Left ventricle myocardium superior (tissue), 1 donor: ENCODE measurements around the gene PSIP1. TPM values are rescaled to one million over a fixed set of nuclear protein-coding genes. Genes with fewer than 3 reads are reported as not detected.
A peak's percentile ranks its signal among the peaks of the same experiment; 100 is the strongest.
"Not testable (repeated sequence)": the region's sequence is repeated elsewhere in the genome, so short reads cannot be mapped to it uniquely, and the experiment has no call there.

Experiments used
- ATAC-seq: fragments of 200-7000 bp; cut with Tn5 transposase; one replicate; pipeline ENCODE4 v1.9.1; 2020; ENCODE audit warnings: mild to moderate bottlenecking, moderate library complexity
- DNase-seq: peaks from one replicate; pipeline ENCODE4 v3.0.0-alpha.2; 2020
- intact Hi-C: fragments of 100-400 bp; cut with micrococcal nuclease; formaldehyde crosslinking; loops from one replicate; pipeline ENCODE4 v1.11.0; 2022
- total RNA-seq: library from RNA; stranded (reverse); fragmentation: NEBNext Ultra II Directional; extraction: Animal tissue kit (Norgen Biotek cat#: 25700); gene quantifications from one replicate; pipeline ENCODE4 v1.2.1, GENCODE V29; 2021
- donor health status: DM: no; HTN: yes; CAD: no; lungs with severe emphysema.

Gene PSIP1
- total RNA-seq, 1 donor from 2014 or later: 26.0 TPM

DNA sequence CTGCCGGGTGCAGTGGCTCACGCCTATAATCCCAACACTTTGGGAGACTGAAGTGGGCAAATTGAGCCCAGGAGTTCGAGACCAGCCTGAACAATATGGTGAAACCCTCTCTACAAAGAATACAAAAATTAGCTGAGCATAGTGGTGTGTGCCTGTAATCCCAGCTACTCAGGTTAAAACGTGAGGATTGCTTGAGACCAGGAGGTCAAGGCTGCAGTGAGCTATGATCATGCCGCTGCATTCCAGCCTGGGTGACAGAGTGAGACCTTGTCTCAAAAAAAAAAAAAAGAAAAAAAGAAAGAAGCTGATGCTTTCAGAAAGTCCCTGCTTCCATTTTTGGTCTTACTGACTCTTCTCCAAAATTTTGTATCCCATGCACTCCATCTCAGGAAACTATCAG is 56.8 kb downstream of the PSIP1 start:
- intact Hi-C loops: no loop called here

DNA sequence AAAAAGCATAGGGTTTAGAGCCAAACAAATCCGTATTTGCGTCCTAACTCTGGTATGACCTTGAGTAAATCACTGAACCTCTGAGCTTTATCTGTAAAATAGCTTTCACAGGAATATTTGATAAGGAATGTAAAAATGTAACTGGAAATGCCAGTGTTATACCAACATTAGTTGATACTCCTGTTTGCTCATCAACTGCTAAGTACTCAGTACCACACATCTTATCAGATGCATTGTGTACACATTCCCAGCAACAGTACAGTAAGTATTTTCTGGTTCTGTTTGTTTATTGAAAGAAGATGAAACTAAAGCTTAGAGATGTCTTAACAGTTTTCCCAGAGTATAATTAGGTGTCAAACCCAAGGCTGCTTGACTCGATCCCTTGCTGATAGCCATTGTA is 66.6 kb downstream of the PSIP1 start:
- intact Hi-C loops: no loop called here
- no peak for ATAC-seq
- DNase-seq: no peak

More for the DNA sequence above, 56.8 kb downstream of the PSIP1 start:
- no peak for DNase-seq
- ATAC-seq: no peak

DNA sequence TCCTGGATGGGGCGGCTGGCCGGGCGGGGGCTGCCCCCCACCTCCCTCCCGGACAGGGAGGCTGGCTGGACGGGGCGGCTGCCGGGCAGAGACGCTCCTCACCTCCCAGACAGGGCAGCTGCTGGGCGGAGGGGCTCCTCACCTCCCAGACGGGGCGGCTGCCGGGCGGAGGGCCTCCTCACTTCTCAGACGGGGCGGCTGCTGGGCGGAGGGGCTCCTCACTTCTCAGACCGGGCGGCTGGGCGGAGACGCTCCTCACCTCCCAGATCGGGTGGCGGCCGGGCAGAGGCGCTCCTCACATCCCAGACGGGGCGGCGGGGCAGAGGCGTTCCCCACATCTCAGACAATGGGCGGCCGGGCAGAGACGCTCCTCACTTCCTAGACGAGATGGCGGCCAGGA is 68.5 kb downstream of the PSIP1 start:
- ATAC-seq, intact Hi-C loops, DNase-seq: not testable (repeated sequence)

DNA sequence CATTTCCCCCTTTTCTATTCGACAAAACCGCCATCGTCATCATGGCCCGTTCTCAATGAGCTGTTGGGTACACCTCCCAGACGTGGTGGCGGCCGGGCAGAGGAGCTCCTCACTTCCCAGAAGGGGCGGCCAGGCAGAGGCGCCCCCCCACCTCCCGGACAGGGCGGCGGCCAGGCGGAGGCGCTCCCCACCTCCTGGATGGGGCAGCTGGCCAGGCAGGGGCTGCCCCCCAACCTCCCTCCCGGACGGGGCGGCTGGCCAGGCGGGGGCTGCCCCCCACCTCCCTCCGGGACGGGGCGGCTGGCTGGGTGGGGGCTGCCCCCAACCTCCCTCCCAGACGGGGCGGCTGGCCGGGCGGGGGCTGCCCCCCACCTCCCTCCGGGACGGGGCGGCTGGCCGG is 68.9 kb downstream of the PSIP1 start:
- DNase-seq, ATAC-seq, intact Hi-C loops: not testable (repeated sequence)

DNA sequence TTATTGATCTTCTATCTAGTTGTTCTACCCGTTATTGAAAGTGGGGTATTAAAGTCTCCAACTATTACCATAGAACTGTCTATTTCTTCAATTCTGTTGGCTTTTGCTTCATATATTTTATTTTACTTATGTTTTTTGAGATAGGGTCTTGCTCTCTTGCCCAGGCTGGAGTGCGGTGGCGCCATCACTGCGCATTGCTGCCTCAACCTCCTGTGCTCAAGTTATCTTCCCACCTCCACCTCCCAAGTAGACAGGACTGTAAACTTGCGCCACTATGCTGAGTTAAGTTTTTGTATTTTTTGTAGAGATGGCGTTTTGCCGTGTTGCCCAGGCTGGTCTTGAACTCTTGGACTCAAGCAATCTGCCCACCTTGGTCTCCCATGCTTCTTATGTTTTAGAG is 71.9 kb downstream of the PSIP1 start:
- intact Hi-C loops: no loop called here
- DNase-seq (no peak), ATAC-seq (no peak)

- intact Hi-C loops: no loop called here
These were observed 77.1 kb downstream of the PSIP1 start for GRCh38 chr9:15433661-15434060.

DNA sequence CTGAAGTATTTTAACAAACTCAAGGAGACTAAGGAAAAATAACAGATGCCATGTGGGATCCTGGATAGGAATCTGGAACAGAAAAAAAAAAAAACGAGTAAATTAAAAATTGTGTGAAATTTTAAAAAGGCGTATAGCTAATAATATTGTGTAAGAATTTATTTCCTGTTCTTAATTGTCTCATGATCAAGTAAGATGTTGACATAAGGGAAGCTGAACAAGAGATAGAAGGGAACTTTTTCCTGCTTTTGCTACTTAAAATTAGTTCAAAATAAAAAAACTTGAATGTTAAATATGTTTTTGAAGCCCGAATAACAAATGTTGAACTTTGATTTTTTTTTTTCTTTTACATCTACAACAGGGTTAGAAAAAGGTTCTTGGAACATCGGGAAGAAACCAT is 77.6 kb downstream of the PSIP1 start:
- DNase-seq (no peak), ATAC-seq (no peak)
- intact Hi-C loops: no loop called here

More at GRCh38 chr9:15433661-15434060, 77.1 kb downstream of the PSIP1 start:
- DNase-seq (no peak), ATAC-seq (no peak)

DNA sequence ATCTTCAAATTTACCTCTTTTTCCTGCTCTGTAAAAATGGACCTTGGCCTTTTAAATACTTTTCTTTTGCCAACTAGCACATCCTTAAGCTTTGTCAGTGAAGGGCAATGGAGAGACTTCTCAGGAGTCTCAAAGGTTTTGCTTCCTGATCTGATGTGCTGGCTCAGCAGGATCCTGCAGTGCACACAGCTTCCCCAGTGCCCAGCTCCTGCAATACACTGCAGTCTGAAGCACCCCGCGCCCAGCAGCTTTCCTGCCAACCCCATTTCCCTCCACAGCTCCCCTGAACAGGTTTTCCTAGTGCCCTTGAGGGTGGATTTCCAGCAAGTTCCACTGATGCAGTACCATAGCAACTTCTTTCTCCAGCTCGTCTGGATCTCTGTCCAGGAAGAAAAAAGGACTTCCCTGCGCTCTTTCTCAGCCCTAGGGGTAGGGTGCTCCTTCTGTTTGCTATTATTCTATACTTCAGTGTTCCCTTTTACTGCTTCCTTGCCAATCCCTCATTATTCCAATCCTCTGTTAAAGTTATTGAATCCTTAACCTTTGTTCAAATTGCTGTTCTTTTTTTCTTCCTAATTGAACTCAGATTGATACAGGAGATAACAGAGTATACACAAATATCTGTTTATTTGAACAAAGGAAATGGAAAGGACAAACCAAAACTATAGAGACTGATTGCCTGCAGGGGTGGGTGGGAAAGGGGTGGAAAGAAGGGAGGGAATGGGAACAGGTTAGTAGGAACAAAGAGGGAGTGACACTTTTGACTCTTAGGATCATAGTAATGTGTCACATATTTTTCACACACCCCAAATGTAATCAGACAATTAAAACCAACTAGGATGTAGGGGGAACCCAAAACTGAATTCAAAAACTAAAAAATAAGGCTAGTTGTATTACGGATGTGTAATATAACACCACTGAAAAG is 79.6 kb downstream of the PSIP1 start:
- DNase-seq (no peak), ATAC-seq (peak; percentile 59)
- intact Hi-C loops: no loop called here

DNA sequence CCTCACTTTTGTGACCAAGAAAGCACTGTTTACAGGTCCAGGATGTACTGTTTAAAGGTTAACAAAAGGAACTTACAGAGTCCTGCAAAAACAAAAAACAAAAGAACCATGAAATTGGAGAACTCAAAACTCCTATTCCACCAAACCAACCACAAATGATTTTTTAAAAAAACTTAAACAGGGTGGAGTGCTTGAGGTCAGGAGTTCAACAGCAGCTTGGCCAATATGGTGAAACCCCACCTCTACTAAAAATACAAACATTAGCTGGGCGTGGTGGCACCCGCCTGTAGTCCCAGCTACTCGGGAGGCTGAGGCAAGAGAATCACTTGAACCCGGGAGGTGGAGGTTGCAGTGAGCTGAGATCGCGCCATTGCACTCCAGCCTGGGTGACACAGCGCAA is 83.1 kb downstream of the PSIP1 start:
- ATAC-seq, DNase-seq: not testable (repeated sequence)
- intact Hi-C loops: loop anchor here (10.0 kb wide), 1 partner anchor 123 kb away; the partner anchor contains the start of gene TTC39B

GRCh38 chr9:15426019-15426418 is 84.8 kb downstream of the PSIP1 start:
- intact Hi-C loops: loop anchor here (10.0 kb wide), 1 partner anchor 121 kb away; the partner anchor contains the start of gene TTC39B
- DNase-seq: no peak
- no peak for ATAC-seq

DNA sequence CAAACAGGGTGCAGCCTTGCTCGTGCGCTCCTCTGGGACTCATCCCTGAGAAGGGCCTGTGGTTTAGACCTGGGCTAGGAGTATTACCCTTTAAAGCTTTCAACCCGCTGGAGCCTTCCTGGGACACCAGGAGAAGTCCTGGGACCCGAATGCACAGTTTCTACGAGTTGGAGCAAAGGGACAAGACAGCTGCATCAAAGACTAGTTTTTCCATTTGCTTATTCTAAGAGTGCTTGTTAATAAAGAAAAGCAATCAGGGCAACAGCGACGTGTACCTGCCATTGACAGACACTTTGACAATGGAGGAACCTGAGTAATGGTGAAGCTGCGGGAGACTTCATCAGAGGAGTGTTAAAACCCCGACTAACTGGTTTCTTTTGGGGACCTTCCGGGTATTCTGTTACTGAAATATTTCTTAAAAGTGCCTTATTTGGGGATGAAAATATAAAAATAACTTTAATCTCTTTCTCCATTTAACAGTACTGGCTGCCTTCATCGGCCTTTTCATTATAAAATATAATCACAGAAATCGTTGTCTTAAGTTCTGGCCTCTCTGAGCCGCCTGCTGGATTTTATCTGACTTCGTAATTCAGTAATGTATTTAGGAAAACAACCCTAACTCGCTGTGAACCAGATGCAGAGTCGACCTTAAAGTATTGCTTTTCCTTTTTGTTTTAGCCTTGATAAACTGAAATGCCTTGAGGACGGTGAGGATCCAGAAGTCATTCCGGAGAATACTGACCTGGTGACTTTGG is 87.4 kb downstream of the PSIP1 start:
- intact Hi-C loops: loop anchor here (10.0 kb wide), 1 partner anchor 119 kb away; the partner anchor contains the start of gene TTC39B
- DNase-seq (no peak), ATAC-seq (no peak)

GRCh38 chr9:15422372-15423230 is 88.2 kb downstream of the PSIP1 start, which contains the start of gene SNAPC3:
Gene SNAPC3 (plus strand): TSS chr9:15422876. CDS start chr9:15422880, 4 bp downstream.
- DNase-seq (peak; percentile 97), ATAC-seq (peak; percentile 100)
- intact Hi-C loops: loop anchor here (10.0 kb wide), 1 partner anchor 118 kb away; the partner anchor contains the start of gene TTC39B

GRCh38 chr9:15421990-15422371 is 88.8 kb downstream of the PSIP1 start:
- DNase-seq (no peak), ATAC-seq (no peak)
- intact Hi-C loops: loop anchor here (10.0 kb wide), 1 partner anchor 117 kb away; the partner anchor contains the start of gene TTC39B

DNA sequence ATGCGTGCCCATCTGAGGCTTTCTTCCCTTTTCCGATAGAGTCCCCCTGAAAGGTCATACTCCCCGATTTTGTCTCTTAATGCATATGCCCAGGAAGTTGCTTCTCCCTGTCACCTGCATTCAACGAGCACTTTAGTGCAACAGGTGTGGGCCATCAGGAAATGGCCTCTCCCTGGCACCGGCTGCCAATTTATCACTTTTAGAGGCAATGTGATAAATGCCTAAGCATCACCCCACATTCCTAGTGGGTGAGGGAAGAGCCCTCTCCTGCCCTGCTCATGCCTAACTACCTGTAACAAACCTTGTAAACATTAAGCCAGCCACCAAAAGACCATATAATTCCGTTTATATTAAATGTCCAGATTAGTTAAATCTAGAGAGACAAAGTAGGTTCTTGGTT is 89.2 kb downstream of the PSIP1 start:
- DNase-seq (no peak), ATAC-seq (no peak)

GRCh38 chr9:15420796-15421195 is 90.0 kb downstream of the PSIP1 start:
- ATAC-seq (no peak), DNase-seq (no peak)
- intact Hi-C loops: loop anchor here (10.0 kb wide), 1 partner anchor 116 kb away; the partner anchor contains the start of gene TTC39B

More for the DNA sequence above, 89.2 kb downstream of the PSIP1 start:
- intact Hi-C loops: loop anchor here (10.0 kb wide), 1 partner anchor 117 kb away; the partner anchor contains the start of gene TTC39B

- intact Hi-C loops: no loop called here
- DNase-seq (no peak), ATAC-seq (no peak)
These were observed 93.1 kb downstream of the PSIP1 start for GRCh38 chr9:15417626-15418025.

DNA sequence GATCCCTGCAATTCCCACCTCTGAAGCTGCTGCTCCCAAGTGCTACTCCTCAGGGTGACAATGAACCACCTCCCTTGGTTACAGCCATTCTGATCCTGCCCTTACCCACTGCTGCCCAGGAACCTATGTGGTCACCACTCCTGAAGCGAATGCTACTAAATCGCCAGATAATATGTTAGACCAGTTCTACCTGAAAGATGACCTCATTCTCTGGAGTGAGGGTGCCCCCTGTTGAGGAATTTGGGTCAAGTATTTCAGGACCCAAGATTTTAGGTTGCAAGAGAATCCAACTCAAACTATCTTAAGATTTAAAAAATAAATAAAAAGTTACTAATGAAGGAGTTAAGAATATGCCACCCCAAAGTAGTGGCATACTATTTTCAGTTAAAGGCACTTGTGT is 93.9 kb downstream of the PSIP1 start:
- ATAC-seq: no peak

More for the DNA sequence above, 93.9 kb downstream of the PSIP1 start:
- no peak for DNase-seq
- intact Hi-C loops: no loop called here
